OCI-LY1 (cell line): ENCODE results near the gene LIPC.

Experiments
- H2AFZ ChIP-seq: fragments of 200-600 bp; sonication (generic), shearing (Covaris generic); 2 replicates; pipeline ENCODE4 v1.6.0; 2014; ENCODE audit warnings: antibody characterized with exemption, mild to moderate bottlenecking, low read length
- H3F3A ChIP-seq: fragments of 200-600 bp; sonication (generic), shearing (Covaris generic); 2 replicates; pipeline ENCODE4 v1.6.0; 2014; ENCODE audit warnings: mild to moderate bottlenecking, antibody characterized with exemption, low read length, moderate library complexity; ENCODE audit not compliant: insufficient read depth
- H3K27ac ChIP-seq: fragments of 200-600 bp; sonication (generic); 2 replicates; pipeline ENCODE4 v1.5.1; 2014; ENCODE audit warnings: low read length, mixed run types, mild to moderate bottlenecking, low read depth; ENCODE audit not compliant: poor library complexity, severe bottlenecking
- H3K27me3 ChIP-seq: fragments of 200-600 bp; sonication (generic); 2 replicates; pipeline ENCODE4 v1.6.0; 2014; ENCODE audit warnings: antibody characterized with exemption, mild to moderate bottlenecking, low read length, moderate library complexity; ENCODE audit not compliant: insufficient read depth
- H3K36me3 ChIP-seq: fragments of 200-600 bp; sonication (generic); 2 replicates; pipeline ENCODE4 v1.6.1; 2014; ENCODE audit warnings: mild to moderate bottlenecking, antibody characterized with exemption, low read length, moderate library complexity, mixed read lengths; ENCODE audit not compliant: insufficient read depth
- H3K4me1 ChIP-seq: fragments of 200-600 bp; sonication (generic); 2 replicates; pipeline ENCODE4 v1.5.1; 2014; ENCODE audit warnings: mild to moderate bottlenecking, low read length, moderate library complexity; ENCODE audit not compliant: insufficient read depth, severe bottlenecking
- H3K4me2 ChIP-seq: fragments of 200-600 bp; sonication (generic), shearing (Covaris generic); 2 replicates; pipeline ENCODE4 v1.6.1; 2014; ENCODE audit warnings: low read length
- H3K4me3 ChIP-seq: fragments of 200-600 bp; sonication (generic); 2 replicates; pipeline ENCODE4 v1.5.1; 2014; ENCODE audit warnings: low read length, low read depth, mild to moderate bottlenecking, mixed read lengths; ENCODE audit not compliant: poor library complexity, severe bottlenecking
- H3K79me2 ChIP-seq: fragments of 200-600 bp; shearing (Covaris generic); 2 replicates; pipeline ENCODE4 v1.6.1; 2016; ENCODE audit warnings: mixed run types, low read length, mixed read lengths; ENCODE audit not compliant: insufficient read depth
- H3K9ac ChIP-seq: fragments of 200-600 bp; sonication (generic), shearing (Covaris generic); 2 replicates; pipeline ENCODE4 v1.6.1; 2014; ENCODE audit warnings: mild to moderate bottlenecking, low read length, mixed read lengths
- H3K9me2 ChIP-seq: fragments of 200-600 bp; sonication (generic), shearing (Covaris generic); 2 replicates; pipeline ENCODE4 v1.6.1; 2014; ENCODE audit warnings: low read depth, mild to moderate bottlenecking, low read length, mixed read lengths
- H3K9me3 ChIP-seq: fragments of 200-600 bp; shearing (Covaris generic); 2 replicates; pipeline ENCODE4 v1.6.1; 2014; ENCODE audit warnings: low read length, mixed read lengths
- H4K20me1 ChIP-seq: fragments of 200-600 bp; sonication (generic), shearing (Covaris generic); 2 replicates; pipeline ENCODE4 v1.6.0; 2016; ENCODE audit warnings: mild to moderate bottlenecking, low read length; ENCODE audit not compliant: insufficient read depth
- CTCF ChIP-seq: fragments of 200-600 bp; sonication (generic), shearing (Covaris generic); IDR thresholded peaks from 2 replicates; pipeline ENCODE4 v1.5.1; 2017; ENCODE audit warnings: mild to moderate bottlenecking, antibody characterized with exemption, low read length, moderate library complexity, mixed read lengths
- EZH2 ChIP-seq: fragments of 200-600 bp; sonication (generic), shearing (Covaris generic); IDR thresholded peaks from 2 replicates; pipeline ENCODE4 v1.8.0; 2017; ENCODE audit warnings: borderline replicate concordance, mixed run types, mild to moderate bottlenecking, antibody characterized with exemption, low read length, moderate library complexity, mixed read lengths

Gene LIPC

GRCh38 chr15:58498821-58499580, 67.2 kb downstream of the LIPC start:
- Histone ChIP-seq H3K27ac (no peak overlapping the region), H3K4me1 (peaks cover 4% of the 10 kb centered on the region), H2AFZ (no peak overlapping the region), H3K27me3 (no peaks in the 10 kb centered on the region), H3F3A (no peaks in the 10 kb centered on the region), H3K9me3 (peaks cover 3% of the 10 kb centered on the region; the same call in 1 of the 2 replicates), H3K9me2 (no peaks in the 10 kb centered on the region), H3K79me2 (no peaks in the 10 kb centered on the region), H3K36me3 (no peaks in the 10 kb centered on the region), H3K4me3 (no peak overlapping the region), H3K4me2 (no peak overlapping the region), H4K20me1 (no peaks in the 10 kb centered on the region), H3K9ac (no peak overlapping the region)
- TF ChIP-seq CTCF (no peak), EZH2 (no peak)

DNA sequence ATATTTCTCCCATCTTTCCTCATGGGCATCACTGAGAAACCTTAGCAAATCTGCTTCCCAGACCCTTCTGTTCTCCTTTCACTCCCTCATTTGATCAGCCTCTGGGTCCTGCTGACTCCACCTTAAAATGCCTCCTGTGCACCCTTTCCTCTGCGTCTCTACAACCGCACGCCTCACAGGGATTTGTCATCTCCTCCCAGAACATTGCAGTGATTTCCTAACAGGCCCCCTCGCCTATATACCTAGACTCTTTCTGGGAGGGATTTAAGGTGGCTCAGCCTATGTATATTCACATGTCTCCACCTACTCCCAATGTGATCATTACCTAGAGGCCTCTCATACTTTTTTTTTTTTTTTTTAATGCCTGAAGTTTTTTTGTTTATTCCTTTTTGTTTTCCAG, 69.2 kb downstream of the LIPC start:
- H2AFZ ChIP-seq, result no peak overlapping the region
- H3K79me2 ChIP-seq, result no peaks in the 10 kb centered on the region
- H3K9ac ChIP-seq, result no peak overlapping the region
- no peak overlapping the region for H3K4me3 ChIP-seq
- no peak for TF ChIP-seq CTCF
- no peak for TF ChIP-seq EZH2
- H4K20me1 ChIP-seq, result no peaks in the 10 kb centered on the region
- no peaks in the 10 kb centered on the region for H3K27me3 ChIP-seq
- H3K9me2 ChIP-seq, result no peaks in the 10 kb centered on the region
- no peaks in the 10 kb centered on the region for H3K36me3 ChIP-seq
- H3K4me1 ChIP-seq, result peaks cover 21% of the 10 kb centered on the region
- H3F3A ChIP-seq, result no peaks in the 10 kb centered on the region
- H3K27ac ChIP-seq, result no peak overlapping the region
- H3K9me3 ChIP-seq, result no peaks in the 10 kb centered on the region
- H3K4me2 ChIP-seq, result no peak overlapping the region

DNA sequence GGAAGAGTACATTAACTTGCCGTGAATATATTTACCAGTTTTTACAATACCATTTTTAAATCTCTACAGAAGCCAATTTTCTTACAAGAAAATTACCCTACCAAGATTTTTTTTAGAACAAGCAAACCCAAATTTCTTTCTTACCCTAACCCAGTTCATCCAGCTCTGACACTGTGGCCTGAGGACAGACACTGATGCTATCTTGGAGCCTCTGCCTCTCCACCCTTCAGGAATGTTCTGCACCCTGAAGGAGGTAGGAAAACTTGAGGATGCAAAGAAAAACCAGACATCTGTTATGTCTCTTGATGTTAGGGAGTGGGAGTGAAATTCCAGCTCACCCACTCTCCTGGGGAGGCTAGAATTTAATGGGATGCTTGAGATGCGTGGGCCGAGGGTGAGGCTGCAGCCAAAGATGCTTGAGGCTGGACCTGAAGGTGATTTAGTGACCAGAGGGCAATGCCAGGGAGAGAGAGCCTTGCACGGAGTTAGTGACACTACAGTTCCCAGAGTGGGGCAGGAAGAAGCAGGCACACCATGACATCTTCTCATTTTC, 69.9 kb downstream of the LIPC start:
- no peaks in the 10 kb centered on the region for H3K9me3 ChIP-seq
- no peaks in the 10 kb centered on the region for H4K20me1 ChIP-seq
- H3K9me2 ChIP-seq, result no peaks in the 10 kb centered on the region
- H3K4me2 ChIP-seq, result no peak overlapping the region
- no peaks in the 10 kb centered on the region for H3K36me3 ChIP-seq
- no peaks in the 10 kb centered on the region for H3K27me3 ChIP-seq
- H3K4me3 ChIP-seq, result no peak overlapping the region
- no peaks in the 10 kb centered on the region for H3K79me2 ChIP-seq
- H3K9ac ChIP-seq, result no peak overlapping the region
- no peaks in the 10 kb centered on the region for H3F3A ChIP-seq
- H2AFZ ChIP-seq, result no peak overlapping the region
- peaks cover 26% of the 10 kb centered on the region for H3K4me1 ChIP-seq
- H3K27ac ChIP-seq, result no peak overlapping the region
- no peak for TF ChIP-seq CTCF
